Measurements from ENCODE around the gene ZNF778.

The ZNF778 gene

GRCh38 chr16:89209522-89210044 lies 7.9 kb upstream of the ZNF778 start:
- Histone ChIP-seq H3K36me3 (ENCODE audit: insufficient read depth, low read length) (no peaks in the 10 kb centered on the region), H3K4me3 (ENCODE audit: low read length) (no peak overlapping the region), H3K27me3 (ENCODE audit: insufficient read depth, low read length) (peaks cover 3% of the 10 kb centered on the region; the same call in 1 of the 2 replicates), H3K9ac (ENCODE audit: low read depth, low read length) (no peak overlapping the region), H3K4me1 (ENCODE audit: insufficient read depth, low read length) (no peaks in the 10 kb centered on the region), H3K27ac (ENCODE audit: low read depth, low read length) (no peak overlapping the region), H3K9me3 (ENCODE audit: insufficient read depth, low read depth, low read length) (no peaks in the 10 kb centered on the region)
- WGBS, result 71% methylated on average over 15 of the region's 15 CpGs

GRCh38 chr16:89210165-89210903 lies 7.2 kb upstream of the ZNF778 start:
- no peak overlapping the region for H3K9ac ChIP-seq (ENCODE audit: low read depth, low read length)
- H3K4me3 ChIP-seq (ENCODE audit: low read length), result no peak overlapping the region
- no peak overlapping the region for H3K27ac ChIP-seq (ENCODE audit: low read depth, low read length)
- H3K9me3 ChIP-seq (ENCODE audit: insufficient read depth, low read depth, low read length), result no peaks in the 10 kb centered on the region
- H3K4me1 ChIP-seq (ENCODE audit: insufficient read depth, low read length), result no peaks in the 10 kb centered on the region
- no peaks in the 10 kb centered on the region; the same call in 1 of the 2 replicates for H3K27me3 ChIP-seq (ENCODE audit: insufficient read depth, low read length)
- WGBS, result 81% methylated on average over 11 of the region's 11 CpGs
- no peaks in the 10 kb centered on the region for H3K36me3 ChIP-seq (ENCODE audit: insufficient read depth, low read length)

DNA sequence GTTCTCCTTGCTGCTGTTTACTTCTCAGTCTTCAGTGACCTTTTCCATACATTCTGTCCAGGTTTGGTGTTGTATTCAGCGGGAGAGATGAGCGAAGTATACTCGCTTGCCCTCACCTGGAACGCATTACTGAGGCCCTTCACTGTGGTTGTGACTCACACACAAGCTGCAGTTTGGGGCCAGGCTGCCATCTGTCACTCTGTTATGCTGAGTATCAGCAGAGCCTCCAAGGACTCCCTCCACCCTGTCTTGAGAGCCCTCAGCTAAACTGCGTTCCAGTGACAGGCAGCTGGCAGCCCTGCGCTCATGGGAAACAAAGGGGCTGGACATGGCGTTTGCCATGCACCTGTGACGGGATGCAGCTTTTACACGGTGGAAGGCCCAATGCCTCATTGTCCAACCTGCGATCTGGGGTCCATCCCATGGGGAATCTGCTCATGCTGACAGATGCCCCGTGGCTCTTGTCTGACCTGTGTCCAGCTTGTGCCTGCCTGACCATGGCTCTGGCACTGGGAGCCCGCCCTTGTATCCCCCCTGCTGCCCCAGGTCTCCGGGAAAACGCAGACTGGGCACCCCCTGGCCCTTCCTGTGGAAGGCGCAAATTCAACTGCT lies 6.5 kb upstream of the ZNF778 start:
- Histone ChIP-seq H3K36me3 (ENCODE audit: insufficient read depth, low read length) (no peaks in the 10 kb centered on the region), H3K9me3 (ENCODE audit: insufficient read depth, low read depth, low read length) (no peaks in the 10 kb centered on the region), H3K4me1 (ENCODE audit: insufficient read depth, low read length) (no peaks in the 10 kb centered on the region), H3K4me3 (ENCODE audit: low read length) (no peak overlapping the region), H3K9ac (ENCODE audit: low read depth, low read length) (no peak overlapping the region), H3K27me3 (ENCODE audit: insufficient read depth, low read length) (no peaks in the 10 kb centered on the region; the same call in 1 of the 2 replicates), H3K27ac (ENCODE audit: low read depth, low read length) (no peak overlapping the region)
- WGBS, result 75% methylated on average over 15 of the region's 15 CpGs

DNA sequence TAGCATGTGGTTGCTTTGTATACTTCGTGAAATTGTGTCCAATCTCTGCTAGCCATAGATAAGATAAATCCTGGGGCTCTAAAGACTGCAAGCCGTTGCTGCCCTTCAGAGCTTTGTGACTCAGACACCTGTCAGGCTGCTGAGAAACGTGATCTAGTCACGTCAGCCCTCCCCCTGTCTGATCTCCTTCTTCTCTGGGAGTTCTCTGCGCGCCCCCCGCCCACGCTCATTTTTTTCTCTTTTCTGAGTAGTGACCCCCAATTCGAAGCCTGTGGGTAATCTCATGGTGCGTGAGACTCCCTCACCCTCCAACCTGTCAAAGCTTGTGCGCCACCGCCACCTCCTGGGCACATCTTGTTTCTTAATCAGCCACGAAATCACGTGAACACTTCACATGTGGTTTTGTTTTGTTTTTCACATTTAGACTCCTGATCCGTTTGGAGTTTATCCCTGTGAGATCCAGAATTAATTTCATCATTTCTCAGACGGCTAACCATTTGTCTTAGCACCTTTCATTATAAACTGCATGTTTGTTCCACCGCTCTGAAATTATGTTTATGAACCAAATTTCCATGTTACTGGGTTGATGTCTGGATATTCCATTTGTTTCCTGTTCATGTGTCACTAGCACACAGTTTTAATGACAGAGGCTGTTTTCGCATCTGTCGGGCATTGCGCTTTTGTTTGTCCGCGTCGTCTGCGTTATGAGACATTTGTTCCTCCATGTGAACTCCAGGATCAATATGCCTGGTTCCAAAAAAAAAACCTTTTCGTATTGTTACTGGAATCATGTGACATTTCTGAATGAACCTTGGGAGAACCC lies 977 bp upstream of the ZNF778 start:
- WGBS, result 9% methylated on average over 25 of the region's 25 CpGs
- H3K27me3 ChIP-seq (ENCODE audit: insufficient read depth, low read length), result no peaks in the 10 kb centered on the region
- no peaks in the 10 kb centered on the region for H3K9me3 ChIP-seq (ENCODE audit: insufficient read depth, low read depth, low read length)
- H3K4me3 ChIP-seq (ENCODE audit: low read length), result peak overlapping the region; percentile 93
- H3K4me1 ChIP-seq (ENCODE audit: insufficient read depth, low read length), result peaks cover 3% of the 10 kb centered on the region; the same call in 1 of the 2 replicates
- H3K9ac ChIP-seq (ENCODE audit: low read depth, low read length), result peak overlapping the region; percentile 87
- H3K27ac ChIP-seq (ENCODE audit: low read depth, low read length), result no peak overlapping the region
- 0 out of 2 replicates have a peak, but pooled peaks cover 1% of the 10 kb centered on the region for H3K36me3 ChIP-seq (ENCODE audit: insufficient read depth, low read length)

DNA sequence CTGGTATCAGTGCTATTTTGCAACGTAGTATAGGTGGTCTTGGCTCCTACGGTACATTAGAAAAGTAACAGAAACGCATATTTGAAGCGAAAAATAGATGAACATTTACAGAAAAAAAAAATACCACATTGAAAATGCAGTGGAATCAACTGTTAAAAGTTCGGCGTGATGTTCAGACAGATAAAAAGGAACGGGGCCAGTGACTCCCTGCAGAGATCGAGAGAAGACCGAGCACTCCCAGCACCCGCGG lies 440 bp upstream of the ZNF778 start:
- peaks cover 6% of the 10 kb centered on the region; the same call in 1 of the 2 replicates for H3K36me3 ChIP-seq (ENCODE audit: insufficient read depth, low read length)
- H3K27ac ChIP-seq (ENCODE audit: low read depth, low read length), result peak overlapping the region; percentile 79
- WGBS, result 3% methylated on average over 10 of the region's 11 CpGs
- peak overlapping the region; percentile 87 for H3K9ac ChIP-seq (ENCODE audit: low read depth, low read length)
- peak overlapping the region; percentile 93 for H3K4me3 ChIP-seq (ENCODE audit: low read length)
- peaks cover 3% of the 10 kb centered on the region; the same call in 1 of the 2 replicates for H3K4me1 ChIP-seq (ENCODE audit: insufficient read depth, low read length)
- H3K9me3 ChIP-seq (ENCODE audit: insufficient read depth, low read depth, low read length), result no peaks in the 10 kb centered on the region
- H3K27me3 ChIP-seq (ENCODE audit: insufficient read depth, low read length), result no peaks in the 10 kb centered on the region

DNA sequence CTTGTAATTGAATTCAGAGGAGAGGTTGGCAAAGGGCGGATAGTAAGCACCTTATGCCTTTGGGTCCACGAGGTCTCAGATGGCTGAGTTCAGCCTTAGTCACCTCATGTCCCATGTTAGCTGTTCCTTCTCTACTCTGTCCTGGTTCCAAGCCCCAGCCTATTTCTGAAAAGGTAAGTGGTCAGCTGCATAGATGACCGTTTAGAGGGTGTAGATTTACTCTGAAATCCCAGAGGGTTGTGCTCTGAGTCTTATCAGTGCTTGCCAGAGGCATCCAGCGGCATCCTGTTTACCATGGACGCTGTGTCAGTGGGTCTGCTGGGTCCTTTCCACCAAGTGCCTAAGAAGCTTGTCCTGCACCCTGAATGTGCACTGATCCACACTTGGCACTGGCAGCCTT lies 1.9 kb downstream of the ZNF778 start:
- no peak overlapping the region for H3K4me3 ChIP-seq (ENCODE audit: low read length)
- no peaks in the 10 kb centered on the region for H3K27me3 ChIP-seq (ENCODE audit: insufficient read depth, low read length)
- H3K4me1 ChIP-seq (ENCODE audit: insufficient read depth, low read length), result peaks cover 3% of the 10 kb centered on the region; the same call in 1 of the 2 replicates
- H3K9ac ChIP-seq (ENCODE audit: low read depth, low read length), result no peak overlapping the region
- H3K27ac ChIP-seq (ENCODE audit: low read depth, low read length), result no peak overlapping the region
- WGBS, result 76% methylated on average over 5 of the region's 5 CpGs
- H3K36me3 ChIP-seq (ENCODE audit: insufficient read depth, low read length), result peaks cover 23% of the 10 kb centered on the region
- no peaks in the 10 kb centered on the region for H3K9me3 ChIP-seq (ENCODE audit: insufficient read depth, low read depth, low read length)

GRCh38 chr16:89221604-89222003 lies 4.1 kb downstream of the ZNF778 start:
- WGBS, result 94% methylated on average over 3 of the region's 3 CpGs

DNA sequence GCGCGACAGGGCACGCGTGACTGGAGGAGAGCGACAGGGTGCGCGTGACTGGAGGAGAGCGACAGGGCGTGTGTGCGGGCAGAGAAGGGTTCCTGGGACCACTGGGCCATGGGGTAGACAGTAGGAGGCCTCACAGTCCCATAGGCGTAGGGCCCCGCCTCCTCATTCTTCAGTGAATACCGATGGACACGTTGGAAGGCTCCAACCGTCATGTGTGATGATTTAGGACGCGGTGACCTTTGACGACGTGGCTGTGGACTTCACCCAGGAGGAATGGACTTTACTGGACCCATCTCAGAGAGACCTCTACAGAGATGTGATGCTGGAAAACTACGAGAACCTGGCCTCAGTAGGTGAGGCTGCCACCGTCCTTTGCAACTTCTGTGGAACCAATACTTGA lies 5.4 kb downstream of the ZNF778 start:
- H3K4me3 ChIP-seq (ENCODE audit: low read length), result no peak overlapping the region
- no peak overlapping the region for H3K9ac ChIP-seq (ENCODE audit: low read depth, low read length)
- no peaks in the 10 kb centered on the region for H3K27me3 ChIP-seq (ENCODE audit: insufficient read depth, low read length)
- H3K27ac ChIP-seq (ENCODE audit: low read depth, low read length), result no peak overlapping the region
- peaks cover 53% of the 10 kb centered on the region for H3K36me3 ChIP-seq (ENCODE audit: insufficient read depth, low read length)
- WGBS, result 96% methylated on average over 21 of the region's 21 CpGs
- peaks cover 15% of the 10 kb centered on the region for H3K9me3 ChIP-seq (ENCODE audit: insufficient read depth, low read depth, low read length)
- no peaks in the 10 kb centered on the region for H3K4me1 ChIP-seq (ENCODE audit: insufficient read depth, low read length)

More at GRCh38 chr16:89221604-89222003, 4.1 kb downstream of the ZNF778 start:
- peaks cover 39% of the 10 kb centered on the region for H3K36me3 ChIP-seq (ENCODE audit: insufficient read depth, low read length)
- H3K4me1 ChIP-seq (ENCODE audit: insufficient read depth, low read length), result peaks cover 3% of the 10 kb centered on the region; the same call in 1 of the 2 replicates
- no peak overlapping the region for H3K4me3 ChIP-seq (ENCODE audit: low read length)
- H3K9me3 ChIP-seq (ENCODE audit: insufficient read depth, low read depth, low read length), result peaks cover 2% of the 10 kb centered on the region; the same call in 1 of the 2 replicates
- H3K9ac ChIP-seq (ENCODE audit: low read depth, low read length), result no peak overlapping the region
- H3K27ac ChIP-seq (ENCODE audit: low read depth, low read length), result no peak overlapping the region
- no peaks in the 10 kb centered on the region for H3K27me3 ChIP-seq (ENCODE audit: insufficient read depth, low read length)

DNA sequence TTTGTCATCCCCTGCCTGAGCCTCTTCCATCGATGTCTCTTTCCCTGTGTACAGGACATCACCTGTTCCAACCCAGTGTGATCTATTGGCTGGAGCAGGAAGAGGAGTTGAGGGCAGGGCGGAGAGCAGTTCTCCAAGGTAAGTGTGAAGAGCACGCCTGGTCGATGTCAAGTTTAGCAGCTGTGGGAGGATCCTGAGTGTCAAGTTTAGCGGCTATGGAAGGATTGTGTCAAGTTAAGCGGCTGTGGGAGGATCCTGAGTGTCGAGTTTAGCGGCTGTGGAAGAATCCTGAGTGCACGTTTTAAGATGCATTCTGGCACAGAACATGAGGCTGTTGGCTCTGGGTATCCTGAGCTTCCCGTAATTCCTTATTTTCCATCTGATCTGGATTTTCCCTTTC lies 7.2 kb downstream of the ZNF778 start:
- H3K9me3 ChIP-seq (ENCODE audit: insufficient read depth, low read depth, low read length), result peaks cover 18% of the 10 kb centered on the region
- no peak overlapping the region for H3K9ac ChIP-seq (ENCODE audit: low read depth, low read length)
- H3K4me3 ChIP-seq (ENCODE audit: low read length), result no peak overlapping the region
- no peaks in the 10 kb centered on the region for H3K4me1 ChIP-seq (ENCODE audit: insufficient read depth, low read length)
- H3K36me3 ChIP-seq (ENCODE audit: insufficient read depth, low read length), result peaks cover 68% of the 10 kb centered on the region
- WGBS, result 96% methylated on average over 9 of the region's 10 CpGs
- no peaks in the 10 kb centered on the region for H3K27me3 ChIP-seq (ENCODE audit: insufficient read depth, low read length)
- no peak overlapping the region for H3K27ac ChIP-seq (ENCODE audit: low read depth, low read length)

DNA sequence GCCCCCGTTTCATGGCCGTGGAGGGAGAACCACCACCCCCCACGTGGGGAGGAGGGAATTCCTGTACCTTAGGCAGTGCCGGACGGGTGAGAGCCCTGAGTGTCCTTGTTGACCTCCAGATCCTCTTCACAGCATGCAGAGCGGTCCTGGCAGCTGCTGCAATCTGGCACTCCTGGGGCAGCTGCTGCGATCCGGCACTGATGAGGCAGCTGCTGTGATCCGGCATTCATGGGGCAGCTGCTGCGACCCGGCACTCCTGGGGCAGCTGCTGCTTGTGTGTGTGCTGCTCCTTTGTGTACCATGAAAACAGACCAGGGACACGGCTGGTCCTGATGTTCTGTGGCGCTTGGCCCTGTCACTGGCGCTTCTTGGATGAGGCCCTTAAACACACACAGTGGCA lies 12.8 kb downstream of the ZNF778 start:
- H3K36me3 ChIP-seq (ENCODE audit: insufficient read depth, low read length), result peaks cover 91% of the 10 kb centered on the region
- WGBS, result 95% methylated on average over 14 of the region's 14 CpGs
- H3K4me1 ChIP-seq (ENCODE audit: insufficient read depth, low read length), result no peaks in the 10 kb centered on the region
- no peaks in the 10 kb centered on the region for H3K27me3 ChIP-seq (ENCODE audit: insufficient read depth, low read length)
- no peak overlapping the region for H3K27ac ChIP-seq (ENCODE audit: low read depth, low read length)
- no peak overlapping the region for H3K4me3 ChIP-seq (ENCODE audit: low read length)
- no peak overlapping the region for H3K9ac ChIP-seq (ENCODE audit: low read depth, low read length)
- H3K9me3 ChIP-seq (ENCODE audit: insufficient read depth, low read depth, low read length), result peaks cover 32% of the 10 kb centered on the region

GRCh38 chr16:89232107-89232506 lies 14.6 kb downstream of the ZNF778 start:
- H3K4me1 ChIP-seq (ENCODE audit: insufficient read depth, low read length), result no peaks in the 10 kb centered on the region
- H3K27ac ChIP-seq (ENCODE audit: low read depth, low read length), result no peak overlapping the region
- no peak overlapping the region for H3K9ac ChIP-seq (ENCODE audit: low read depth, low read length)
- no peaks in the 10 kb centered on the region for H3K27me3 ChIP-seq (ENCODE audit: insufficient read depth, low read length)
- peaks cover 79% of the 10 kb centered on the region for H3K36me3 ChIP-seq (ENCODE audit: insufficient read depth, low read length)
- peaks cover 25% of the 10 kb centered on the region for H3K9me3 ChIP-seq (ENCODE audit: insufficient read depth, low read depth, low read length)
- no peak overlapping the region for H3K4me3 ChIP-seq (ENCODE audit: low read length)
- WGBS, result 95% methylated on average over 2 of the region's 2 CpGs
